Inferior parietal cortex (tissue), 1 donor: Measurements from ENCODE around the gene PRRX2.
A peak's percentile ranks its signal among the peaks of the same experiment; 100 is the strongest.
"Not testable (repeated sequence)": the region's sequence is repeated elsewhere in the genome, so short reads cannot be mapped to it uniquely, and the experiment has no call there.

Experiments used
- DNase-seq: peaks from one replicate; pipeline ENCODE4 v3.0.0-alpha.2; 2016; ENCODE audit errors: extremely low spot score

The PRRX2 gene

GRCh38 chr9:129636343-129636742 is 29.1 kb upstream of the PRRX2 start:
- DNase-seq = not testable (repeated sequence)

- DNase-seq = no peak
These were observed 28.3 kb upstream of the PRRX2 start for GRCh38 chr9:129637102-129637501.

GRCh38 chr9:129637673-129638439 is 27.6 kb upstream of the PRRX2 start:
- no peak for DNase-seq

GRCh38 chr9:129639034-129639630 is 26.3 kb upstream of the PRRX2 start:
- DNase-seq = no peak

GRCh38 chr9:129639756-129640085 is 25.7 kb upstream of the PRRX2 start:
- DNase-seq = no peak

GRCh38 chr9:129640086-129640870 is 25.2 kb upstream of the PRRX2 start:
- peak; percentile 30 for DNase-seq

GRCh38 chr9:129640871-129641749 is 24.3 kb upstream of the PRRX2 start:
- DNase-seq = no peak

- peak; percentile 94 for DNase-seq
These were observed 23.5 kb upstream of the PRRX2 start, which contains the start of gene ASB6 for GRCh38 chr9:129641750-129642585. Gene ASB6, minus strand, starts transcription at chr9:129642151. Its CDS starts 152 bp downstream, at chr9:129641999.

GRCh38 chr9:129643706-129644105 is 21.7 kb upstream of the PRRX2 start:
- DNase-seq = no peak

- no peak for DNase-seq
These were observed 21.1 kb upstream of the PRRX2 start for GRCh38 chr9:129644365-129644764.

GRCh38 chr9:129644902-129645301 is 20.5 kb upstream of the PRRX2 start:
- no peak for DNase-seq

GRCh38 chr9:129646252-129646651 is 19.2 kb upstream of the PRRX2 start:
- no peak for DNase-seq

GRCh38 chr9:129646654-129647053 is 18.8 kb upstream of the PRRX2 start:
- no peak for DNase-seq

GRCh38 chr9:129647635-129648034 is 17.8 kb upstream of the PRRX2 start:
- no peak for DNase-seq

- DNase-seq = no peak
These were observed 17.2 kb upstream of the PRRX2 start for GRCh38 chr9:129648092-129648763.

GRCh38 chr9:129648764-129649115 is 16.7 kb upstream of the PRRX2 start:
- no peak for DNase-seq

- DNase-seq = no peak
These were observed 15.4 kb upstream of the PRRX2 start for GRCh38 chr9:129649726-129650679.

GRCh38 chr9:129650680-129651235 is 14.7 kb upstream of the PRRX2 start:
- no peak for DNase-seq
